NCI-H446 (cell line): ENCODE data around the gene LDLRAD4.

Source experiments
- DNase-seq, 2 experiments: peaks; one replicate each; lab custom pipeline; 2025; lab: John Stamatoyannopoulos, UW

LDLRAD4 gene

DNA sequence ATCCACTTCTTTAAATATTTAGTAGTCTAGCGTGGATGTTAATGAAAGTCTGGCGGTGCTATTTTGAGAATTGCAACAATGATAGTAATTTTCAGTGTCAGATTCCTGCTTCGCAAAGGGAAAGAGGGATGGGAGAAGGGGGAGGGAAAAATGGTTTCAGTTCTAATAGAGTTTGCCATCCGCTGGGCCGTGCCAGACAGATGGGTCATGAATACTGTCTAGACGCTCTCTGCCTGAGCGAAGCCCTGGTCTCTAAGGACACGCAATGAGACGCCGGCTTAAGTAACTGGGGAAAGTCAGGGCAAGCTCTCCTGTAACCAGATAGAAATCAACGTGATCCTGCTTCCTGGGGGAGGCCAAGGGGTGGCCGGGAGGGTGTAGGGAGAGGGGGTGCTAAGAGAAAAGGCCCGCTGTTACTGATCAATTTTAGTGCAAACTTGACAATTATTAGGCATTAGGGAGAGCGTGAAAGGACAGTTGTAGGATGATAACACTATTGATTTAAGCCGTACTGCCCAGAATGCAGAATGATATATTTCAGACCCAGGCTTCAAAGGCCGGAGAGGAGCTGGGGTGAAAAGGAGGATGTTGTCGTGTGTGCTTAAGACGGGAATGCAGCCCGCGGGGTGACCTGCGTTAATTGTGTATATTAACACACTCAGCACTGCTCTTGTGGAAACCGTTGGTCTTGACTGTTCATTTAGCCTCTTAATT is 229.2 kb downstream of the LDLRAD4 start:
- no peak for DNase-seq

DNA sequence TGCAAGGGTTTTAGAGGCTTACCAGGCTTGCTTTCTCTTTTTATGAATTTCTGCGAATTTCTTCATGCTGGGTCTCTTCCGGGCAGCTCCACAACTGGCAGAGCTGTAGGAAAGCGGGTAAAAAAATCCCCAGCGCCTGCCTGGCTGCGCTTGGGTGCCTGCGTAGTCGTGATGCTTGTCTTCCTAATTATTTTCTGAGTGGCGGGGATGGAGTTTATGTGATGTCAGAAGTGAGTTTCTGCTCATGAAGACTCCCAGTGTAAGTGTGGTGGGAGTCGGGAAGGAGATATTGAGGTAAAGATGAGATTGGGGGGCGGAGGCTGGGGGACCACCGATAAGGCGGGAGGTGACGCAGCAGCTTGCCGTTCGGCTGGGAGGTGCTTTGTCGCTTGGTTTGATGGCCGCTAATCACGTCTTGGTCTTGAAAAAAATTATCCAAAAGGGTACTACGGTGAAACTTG is 229.8 kb downstream of the LDLRAD4 start:
- no peak for DNase-seq

- no peak for DNase-seq
Measured at GRCh38 chr18:13449651-13450050, 231.1 kb downstream of the LDLRAD4 start.

GRCh38 chr18:13450289-13451212 is 232.0 kb downstream of the LDLRAD4 start:
- DNase-seq: no peak

- no peak for DNase-seq
Measured at GRCh38 chr18:13451213-13451540, 232.6 kb downstream of the LDLRAD4 start.

- DNase-seq: no peak
Measured at GRCh38 chr18:13451661-13452387, 233.3 kb downstream of the LDLRAD4 start.

DNA sequence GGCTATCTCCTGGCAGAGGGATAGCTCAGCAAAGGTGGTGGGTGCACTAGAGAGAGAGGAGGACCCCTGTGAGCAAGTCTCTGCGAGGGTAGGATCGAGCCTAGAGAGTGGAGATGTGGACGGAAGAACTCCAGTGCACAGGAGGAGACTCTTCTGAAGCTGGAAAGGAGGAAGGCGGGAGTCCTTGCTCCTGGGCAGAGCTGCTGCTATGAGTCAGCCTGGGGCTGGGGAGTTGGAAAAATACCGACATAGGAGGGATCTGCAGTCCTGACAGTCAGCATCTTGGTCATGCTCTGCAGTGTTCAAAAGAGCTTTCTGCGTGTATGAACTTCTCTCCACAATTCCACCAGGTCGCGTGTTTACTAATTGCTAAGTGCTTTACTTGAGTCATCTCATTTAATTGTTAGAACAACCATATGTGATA is 233.8 kb downstream of the LDLRAD4 start:
- no peak for DNase-seq

GRCh38 chr18:13452871-13453680 is 234.5 kb downstream of the LDLRAD4 start:
- no peak for DNase-seq

GRCh38 chr18:13453714-13454113 is 235.2 kb downstream of the LDLRAD4 start:
- no peak for DNase-seq

DNA sequence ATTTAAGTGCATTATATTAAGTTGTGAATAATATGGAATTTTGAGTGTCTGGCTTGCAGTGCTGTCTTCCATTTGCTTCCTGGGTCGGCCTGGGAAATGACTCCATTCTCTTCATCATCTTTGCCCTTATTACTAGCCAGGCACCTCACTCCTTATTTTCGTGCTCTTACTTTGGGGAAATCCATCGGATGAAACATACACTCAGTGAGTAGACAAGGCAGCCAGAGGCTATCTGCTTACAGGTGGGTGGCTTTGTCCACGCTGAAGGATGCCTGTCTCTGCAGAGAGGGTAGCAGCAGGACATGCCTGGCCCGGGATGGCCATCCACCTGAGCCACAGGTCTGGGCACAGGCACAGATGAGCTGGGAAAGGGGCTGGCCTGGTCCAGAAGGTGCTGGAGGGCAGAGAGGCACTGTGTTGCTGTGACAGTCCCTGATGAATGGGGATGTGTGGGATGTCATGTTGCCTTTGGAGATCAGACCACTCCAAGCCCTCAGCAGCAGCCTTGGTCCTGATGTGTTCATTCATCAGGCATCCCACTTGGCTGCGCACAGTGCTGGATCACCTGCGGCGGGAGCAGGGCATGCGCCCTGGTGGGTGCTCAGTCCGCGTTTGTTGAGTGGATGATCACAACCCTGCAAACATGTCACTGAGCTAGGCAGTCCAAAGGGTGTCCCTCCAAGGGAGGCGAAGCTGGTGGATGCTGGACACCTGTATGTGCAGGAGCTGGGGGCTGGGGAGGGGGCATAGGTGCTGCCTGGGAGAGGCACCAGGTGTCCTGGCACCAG is 236.0 kb downstream of the LDLRAD4 start:
- no peak for DNase-seq

DNA sequence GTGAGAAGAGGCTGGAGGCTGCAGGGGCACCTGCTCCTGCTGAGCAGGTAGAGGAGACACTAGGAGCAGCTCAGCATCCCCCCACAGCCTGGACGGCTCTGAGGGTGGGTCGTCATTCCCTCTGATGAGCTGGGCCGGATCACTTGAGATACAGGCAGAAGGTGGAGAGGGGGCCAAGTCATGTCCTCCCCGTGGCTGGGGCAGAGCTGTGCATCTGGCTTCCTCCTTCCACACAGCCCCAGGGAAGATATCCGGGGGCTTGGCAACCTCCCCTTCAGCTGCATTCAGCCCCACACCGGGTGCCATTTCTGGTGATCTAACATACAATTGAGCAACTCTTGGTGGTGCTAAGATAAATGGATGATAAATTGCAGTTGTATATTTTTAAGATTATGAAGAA is 236.9 kb downstream of the LDLRAD4 start:
- no peak for DNase-seq

DNA sequence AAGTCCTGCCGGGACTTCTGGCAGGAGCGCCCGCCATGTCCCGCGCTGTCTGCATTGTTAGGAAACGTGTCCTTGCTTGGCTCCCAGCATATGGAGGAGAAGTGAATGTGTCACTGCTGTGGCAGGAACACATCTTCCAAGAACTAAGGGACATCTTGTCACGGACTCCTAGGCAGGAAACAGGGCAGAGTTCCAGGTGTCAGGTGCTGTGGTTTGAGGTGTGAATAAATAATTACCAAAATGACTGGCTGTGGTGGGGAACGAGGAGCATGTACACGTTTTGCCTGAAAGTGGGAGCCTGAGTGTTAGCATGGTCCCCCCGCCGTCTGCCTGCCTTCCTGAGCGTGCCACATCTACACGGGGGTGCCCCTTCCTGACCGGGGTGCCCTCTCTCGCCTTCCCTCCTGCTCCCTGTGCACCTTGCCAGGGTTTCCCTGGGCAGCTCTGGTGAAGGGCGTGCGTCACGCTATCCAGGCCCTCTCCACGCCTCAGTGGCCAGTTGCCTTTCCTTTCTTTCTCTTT is 237.5 kb downstream of the LDLRAD4 start:
- no peak for DNase-seq

- DNase-seq: no peak
Measured at GRCh38 chr18:13456736-13457271, 238.2 kb downstream of the LDLRAD4 start.

GRCh38 chr18:13457327-13457726 is 238.8 kb downstream of the LDLRAD4 start:
- DNase-seq: no peak

DNA sequence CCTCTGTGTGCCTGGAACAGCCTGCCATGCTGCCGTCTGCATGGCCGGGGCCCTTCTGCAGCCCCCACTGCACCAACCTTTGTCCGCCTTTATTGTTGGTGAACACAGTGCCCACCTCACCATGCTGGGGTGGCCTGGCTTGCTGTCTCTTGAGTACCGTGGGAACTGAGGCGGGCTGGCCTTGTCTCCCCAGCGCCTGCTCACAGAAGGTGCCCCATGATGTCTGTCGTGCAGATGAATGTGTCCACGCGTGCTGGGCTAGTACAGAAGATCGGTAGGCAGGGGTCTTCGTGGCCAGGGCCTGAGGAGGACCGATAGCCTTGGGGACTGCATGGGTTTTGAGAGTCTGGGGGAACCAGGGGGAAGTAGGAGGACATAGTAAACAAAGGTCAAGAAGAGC is 242.4 kb downstream of the LDLRAD4 start:
- no peak for DNase-seq

DNA sequence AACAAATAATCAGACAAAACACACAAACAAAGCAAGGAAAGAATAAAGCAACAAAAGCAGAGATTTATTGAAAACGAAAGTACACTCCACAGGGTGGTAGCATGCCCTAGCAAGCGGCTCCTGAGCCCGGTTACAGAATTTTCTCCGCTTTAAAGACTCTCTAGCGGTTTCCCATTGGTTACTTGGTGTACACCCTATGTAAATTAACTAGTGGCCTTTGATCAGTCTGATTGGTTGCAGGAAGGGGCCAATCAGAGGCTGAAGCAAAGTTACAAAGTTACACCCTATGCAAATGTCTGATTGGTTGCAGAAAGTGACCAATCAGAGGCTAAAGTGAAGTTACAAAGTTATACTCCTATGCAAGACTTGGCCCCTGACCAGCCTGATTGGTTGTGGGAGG is 242.9 kb downstream of the LDLRAD4 start:
- DNase-seq: no peak

DNA sequence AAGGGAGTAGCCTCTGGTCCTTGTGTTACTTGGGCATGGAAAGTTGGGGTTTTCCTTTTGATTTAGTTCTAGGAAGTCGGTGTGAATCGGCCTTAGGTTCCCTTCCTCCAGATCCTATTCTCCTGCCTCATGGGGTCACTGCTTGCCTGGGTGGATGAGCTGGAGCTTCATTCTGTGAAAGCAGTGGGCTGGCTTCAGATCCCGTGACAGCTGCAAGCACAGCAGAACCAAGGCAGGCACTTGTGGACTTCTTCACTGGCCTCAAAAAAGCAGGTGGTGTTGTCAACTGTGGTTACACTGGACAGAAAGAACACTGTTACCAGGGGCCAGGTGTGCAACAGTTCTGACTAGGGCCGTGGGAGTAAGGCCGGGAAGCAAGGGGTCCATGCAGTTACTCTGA is 243.4 kb downstream of the LDLRAD4 start:
- no peak for DNase-seq

GRCh38 chr18:13462686-13463085 is 244.1 kb downstream of the LDLRAD4 start:
- no peak for DNase-seq

- no peak for DNase-seq
Measured at GRCh38 chr18:13463526-13464210, 245.1 kb downstream of the LDLRAD4 start.
